Left ventricle myocardium inferior (tissue), 1 donor: ENCODE results near the gene CCDC92. TPM values are rescaled to one million over a fixed set of nuclear protein-coding genes. Genes with fewer than 3 reads are reported as not detected.

ENCODE experiments used
- DNase-seq: peaks from one replicate; pipeline ENCODE4 v3.0.0-alpha.2; 2020
- H3K27ac ChIP-seq: fragments of 200-600 bp; replicated peaks from 2 replicates; pipeline ENCODE4 v1.8.0; 2021
- H3K27me3 ChIP-seq: fragments of 200-600 bp; 2 replicates; pipeline ENCODE4 v1.8.0; 2021; ENCODE audit warnings: low read depth
- H3K36me3 ChIP-seq: fragments of 200-600 bp; 2 replicates; pipeline ENCODE4 v1.8.0; 2021
- H3K4me1 ChIP-seq: fragments of 200-600 bp; 2 replicates; pipeline ENCODE4 v1.8.0; 2021
- H3K4me3 ChIP-seq: fragments of 200-600 bp; 2 replicates; pipeline ENCODE4 v1.8.0; 2021; ENCODE audit warnings: mild to moderate bottlenecking, moderate library complexity
- H3K9me3 ChIP-seq: fragments of 200-600 bp; replicated peaks from 2 replicates; pipeline ENCODE4 v1.8.0; 2021
- CTCF ChIP-seq: fragments of 200-600 bp; IDR thresholded peaks from 2 replicates; pipeline ENCODE4 v1.8.0; 2021; ENCODE audit warnings: antibody characterized with exemption, mild to moderate bottlenecking, borderline replicate concordance
- intact Hi-C: fragments of 100-400 bp; cut with micrococcal nuclease; formaldehyde crosslinking; loops from one replicate; pipeline ENCODE4 v1.11.0; 2022
- total RNA-seq: library from RNA; stranded (reverse); fragmentation: NEBNext Ultra II Directional; extraction: Animal tissue kit (Norgen Biotek cat#: 25700); gene quantifications from one replicate; pipeline ENCODE4 v1.2.1, GENCODE V29; 2021
- donor health status: DM: no; HTN: yes; CAD: no; lungs with severe emphysema.

Gene CCDC92
- total RNA-seq, 1 donor from 2014 or later: 57.2 TPM

- no peaks in the 10 kb centered on the region for H3K36me3 ChIP-seq
- DNase-seq: no peak
- H3K27ac ChIP-seq: no peak overlapping the region
- peaks cover 74% of the 10 kb centered on the region for H3K27me3 ChIP-seq
- no peak for TF ChIP-seq CTCF
- H3K4me1 ChIP-seq: no peaks in the 10 kb centered on the region
- no peak overlapping the region for H3K4me3 ChIP-seq
- intact Hi-C loops: no loop called here
- no peaks in the 10 kb centered on the region for H3K9me3 ChIP-seq
Measured at GRCh38 chr12:123893276-123893675, 79.4 kb downstream of the CCDC92 start.

GRCh38 chr12:123892853-123893252 lies 79.8 kb downstream of the CCDC92 start:
- no peak for TF ChIP-seq CTCF
- no peak overlapping the region for H3K27ac ChIP-seq
- H3K4me1 ChIP-seq: no peaks in the 10 kb centered on the region
- H3K4me3 ChIP-seq: no peak overlapping the region
- H3K36me3 ChIP-seq: no peaks in the 10 kb centered on the region
- H3K27me3 ChIP-seq: peaks cover 74% of the 10 kb centered on the region
- intact Hi-C loops: no loop called here
- no peaks in the 10 kb centered on the region for H3K9me3 ChIP-seq
- DNase-seq: no peak

- Histone ChIP-seq H3K4me1 (no peaks in the 10 kb centered on the region), H3K27ac (no peak overlapping the region), H3K36me3 (no peaks in the 10 kb centered on the region), H3K4me3 (no peak overlapping the region), H3K9me3 (no peaks in the 10 kb centered on the region), H3K27me3 (peaks cover 77% of the 10 kb centered on the region)
- no peak for DNase-seq
- intact Hi-C loops: no loop called here
- no peak for TF ChIP-seq CTCF
Measured at GRCh38 chr12:123892180-123892559, 80.5 kb downstream of the CCDC92 start.

GRCh38 chr12:123891516-123892179 lies 81.0 kb downstream of the CCDC92 start:
- intact Hi-C loops: no loop called here
- Histone ChIP-seq H3K27ac (no peak overlapping the region), H3K4me1 (no peaks in the 10 kb centered on the region), H3K27me3 (peaks cover 78% of the 10 kb centered on the region), H3K9me3 (no peaks in the 10 kb centered on the region), H3K36me3 (no peaks in the 10 kb centered on the region), H3K4me3 (no peak overlapping the region)
- DNase-seq: no peak
- no peak for TF ChIP-seq CTCF

- peaks cover 84% of the 10 kb centered on the region for H3K27me3 ChIP-seq
- H3K36me3 ChIP-seq: no peaks in the 10 kb centered on the region
- H3K4me1 ChIP-seq: no peaks in the 10 kb centered on the region
- no peak overlapping the region for H3K27ac ChIP-seq
- no peak for TF ChIP-seq CTCF
- no peak overlapping the region for H3K4me3 ChIP-seq
- no peak for DNase-seq
- no peaks in the 10 kb centered on the region for H3K9me3 ChIP-seq
- intact Hi-C loops: no loop called here
Measured at GRCh38 chr12:123891011-123891410, 81.6 kb downstream of the CCDC92 start.
